Body of pancreas (tissue), 4 donors: ENCODE measurements around the gene INSIG1. TPM values are rescaled to one million over a fixed set of nuclear protein-coding genes. Genes with fewer than 3 reads are reported as not detected.

ENCODE experiments used
- ATAC-seq: fragments of 150-250 bp; one replicate; pipeline ENCODE4 v1.9.1; 2016
- DNase-seq, 4 donors: peaks; one replicate each; pipeline ENCODE4 v3.0.0-alpha.2; 2019
- H3K27ac ChIP-seq, 4 donors: fragments of 200-600 bp; sonication (generic); 1 replicate in 3 of 4; 2 replicates in 1 of 4; pipeline versions ENCODE4 v1.5.1 to v1.6.1; 2016 to 2019; ENCODE audit warnings: mild to moderate bottlenecking in 1 of 4, mixed read lengths in 1 of 4, moderate library complexity in 1 of 4
- H3K27me3 ChIP-seq, 2 donors: fragments of 200-600 bp; sonication (generic); one replicate each; pipeline ENCODE4 v1.6.0; 2016; ENCODE audit warnings: mild to moderate bottlenecking in 1 of 2
- H3K36me3 ChIP-seq, 2 donors: fragments of 200-600 bp; sonication (generic); replicated peaks in 1 of 2; 2 replicates each; pipeline ENCODE4 v1.5.1; 2016; ENCODE audit warnings: low read depth in 2 of 2; ENCODE audit not compliant: insufficient read depth in 1 of 2
- H3K4me1 ChIP-seq: fragments of 200-600 bp; sonication (generic); one replicate; pipeline ENCODE4 v1.6.0; 2016
- H3K4me3 ChIP-seq, 2 donors: fragments of 200-600 bp; sonication (generic); 1 replicate in 1 of 2; 2 replicates in 1 of 2; pipeline ENCODE4 v1.5.1; 2016 to 2019
- H3K9me3 ChIP-seq, 3 donors: fragments of 200-600 bp; sonication (generic); 1 replicate in 2 of 3; 2 replicates in 1 of 3; pipeline ENCODE4 v1.5.1; 2016
- POLR2A ChIP-seq, 3 donors: fragments of 450-650 bp; IDR thresholded peaks; one replicate each; pipeline ENCODE4 v1.6.1; 2016; ENCODE audit warnings: antibody characterized with exemption in 3 of 3, mild to moderate bottlenecking in 2 of 3
- WGBS, 2 donors: methylation state at CpG; one replicate each; pipeline ENCODE4 v1.1.5; 2017; 5-methylcytosine and 5-hydroxymethylcytosine counted together
- intact Hi-C: fragments of 100-400 bp; cut with DNase I; formaldehyde crosslinking; loops from one replicate; pipeline ENCODE4 v1.15.1; 2023
- total RNA-seq, 2 donors: library from RNA; depleted of rRNA; stranded (reverse); fragments of >200 nt; gene quantifications; one replicate each; pipeline ENCODE4 v1.1.0, GENCODE V29; 2016
- TF ChIP-seq, protein P1 (sequence below), 7 experiments: fragments of 450-650 bp in 4 of 7; fragments of 200-600 bp in 3 of 7; sonication (generic) in 3 of 7; IDR thresholded peaks; one replicate each; pipeline ENCODE4 v1.5.1; 2016 to 2019; ENCODE audit warnings: antibody characterized with exemption in 7 of 7

INSIG1 gene
- total RNA-seq, 2 donors from 2014 or later, result 47.0 to 79.8 TPM

DNA sequence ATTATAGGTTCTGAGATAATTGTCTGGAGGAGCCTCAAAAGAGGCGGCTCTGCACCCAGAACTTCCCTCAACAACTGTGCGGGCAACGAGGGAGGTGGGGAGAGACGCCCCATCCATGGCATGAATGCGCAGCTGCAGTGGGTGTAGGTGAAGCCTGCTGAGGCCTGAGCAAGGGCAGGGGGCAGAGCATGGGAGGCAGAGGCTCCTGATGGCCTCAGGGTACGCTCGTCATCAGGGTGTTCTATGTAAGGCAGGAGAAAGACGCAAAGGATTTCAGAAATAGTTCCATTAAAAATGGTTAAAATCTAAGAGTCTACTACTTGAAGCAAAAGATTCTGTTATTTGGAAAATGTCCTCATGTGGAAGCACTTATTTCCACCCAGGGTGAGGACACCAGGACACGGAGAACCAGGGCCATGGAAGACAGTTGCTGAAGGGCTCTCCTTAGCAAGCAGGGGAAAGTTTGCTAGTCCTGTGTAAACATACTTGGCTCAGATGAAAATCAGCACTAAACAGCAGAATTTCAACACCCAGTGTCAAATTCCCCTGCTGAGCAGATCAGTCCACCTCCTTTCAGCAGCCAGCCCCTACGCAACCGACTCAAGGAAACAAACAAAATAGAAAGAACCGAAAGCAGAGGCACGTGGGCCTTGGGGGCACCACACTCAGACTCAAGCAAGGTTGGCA lies 18.9 kb downstream of the INSIG1 start:
- ATAC-seq (no peak), DNase-seq (no peak)
- Histone ChIP-seq H3K4me1 (peaks cover 4% of the 10 kb centered on the region), H3K27me3 (no peaks in the 10 kb centered on the region), H3K9me3 (no peaks in the 10 kb centered on the region), H3K27ac (no peak overlapping the region), H3K4me3 (no peak overlapping the region), H3K36me3 (no peaks in the 10 kb centered on the region)
- intact Hi-C loops, result no loop called here
- TF ChIP-seq POLR2A (IDR thresholded peaks at IDR 0.05), result no peak
- TF ChIP-seq, protein P1, sequence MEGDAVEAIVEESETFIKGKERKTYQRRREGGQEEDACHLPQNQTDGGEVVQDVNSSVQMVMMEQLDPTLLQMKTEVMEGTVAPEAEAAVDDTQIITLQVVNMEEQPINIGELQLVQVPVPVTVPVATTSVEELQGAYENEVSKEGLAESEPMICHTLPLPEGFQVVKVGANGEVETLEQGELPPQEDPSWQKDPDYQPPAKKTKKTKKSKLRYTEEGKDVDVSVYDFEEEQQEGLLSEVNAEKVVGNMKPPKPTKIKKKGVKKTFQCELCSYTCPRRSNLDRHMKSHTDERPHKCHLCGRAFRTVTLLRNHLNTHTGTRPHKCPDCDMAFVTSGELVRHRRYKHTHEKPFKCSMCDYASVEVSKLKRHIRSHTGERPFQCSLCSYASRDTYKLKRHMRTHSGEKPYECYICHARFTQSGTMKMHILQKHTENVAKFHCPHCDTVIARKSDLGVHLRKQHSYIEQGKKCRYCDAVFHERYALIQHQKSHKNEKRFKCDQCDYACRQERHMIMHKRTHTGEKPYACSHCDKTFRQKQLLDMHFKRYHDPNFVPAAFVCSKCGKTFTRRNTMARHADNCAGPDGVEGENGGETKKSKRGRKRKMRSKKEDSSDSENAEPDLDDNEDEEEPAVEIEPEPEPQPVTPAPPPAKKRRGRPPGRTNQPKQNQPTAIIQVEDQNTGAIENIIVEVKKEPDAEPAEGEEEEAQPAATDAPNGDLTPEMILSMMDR (IDR thresholded peaks at IDR 0.05), result no peak
- 75 to 82% methylated on average over 13 of the region's 13 CpGs for WGBS, 2 donors

GRCh38 chr7:155317114-155317434 lies 19.4 kb downstream of the INSIG1 start:
- Histone ChIP-seq H3K9me3 (no peaks in the 10 kb centered on the region), H3K4me3 (no peak overlapping the region), H3K36me3 (no peaks in the 10 kb centered on the region), H3K27me3 (no peaks in the 10 kb centered on the region), H3K27ac (no peak overlapping the region), H3K4me1 (no peaks in the 10 kb centered on the region)
- DNase-seq, result no peak
- TF ChIP-seq POLR2A (IDR thresholded peaks at IDR 0.05), result no peak
- TF ChIP-seq, protein P1 (IDR thresholded peaks at IDR 0.05), result no peak
- 83 to 93% methylated on average over 3 of the region's 3 CpGs for WGBS, 2 donors
- no peak for ATAC-seq
- intact Hi-C loops, result no loop called here

- Histone ChIP-seq H3K4me3 (no peak overlapping the region), H3K27ac (no peak overlapping the region), H3K9me3 (no peaks in the 10 kb centered on the region), H3K27me3 (no peaks in the 10 kb centered on the region), H3K4me1 (no peaks in the 10 kb centered on the region), H3K36me3 (no peaks in the 10 kb centered on the region)
- ATAC-seq, result no peak
- no peak for DNase-seq
- 90 to 95% methylated on average over 3 of the region's 3 CpGs for WGBS, 2 donors
- no peak for TF ChIP-seq POLR2A (IDR thresholded peaks at IDR 0.05)
- TF ChIP-seq, protein P1 (IDR thresholded peaks at IDR 0.05), result no peak
- intact Hi-C loops, result no loop called here
These were observed 20.6 kb downstream of the INSIG1 start for GRCh38 chr7:155318245-155318644.

- TF ChIP-seq, protein P1 (IDR thresholded peaks at IDR 0.05), result no peak
- TF ChIP-seq POLR2A (IDR thresholded peaks at IDR 0.05), result no peak
- H3K36me3 ChIP-seq, result no peaks in the 10 kb centered on the region
- 64 to 69% methylated on average over 9 to 10 of the region's 10 CpGs for WGBS, 2 donors
- H3K27ac ChIP-seq, result no peak overlapping the region
- H3K9me3 ChIP-seq, result no peaks in the 10 kb centered on the region
- no peak overlapping the region for H3K4me3 ChIP-seq
- DNase-seq (no peak), ATAC-seq (no peak)
- peaks cover 5% of the 10 kb centered on the region for H3K4me1 ChIP-seq
- H3K27me3 ChIP-seq, result no peaks in the 10 kb centered on the region
- intact Hi-C loops, result no loop called here
These were observed 24.9 kb downstream of the INSIG1 start for GRCh38 chr7:155322530-155322929.

GRCh38 chr7:155323001-155323638 lies 25.4 kb downstream of the INSIG1 start:
- TF ChIP-seq, protein P1 (IDR thresholded peaks at IDR 0.05), result no peak
- TF ChIP-seq POLR2A (IDR thresholded peaks at IDR 0.05), result no peak
- no peak overlapping the region for H3K27ac ChIP-seq
- no peaks in the 10 kb centered on the region for H3K36me3 ChIP-seq
- ATAC-seq (no peak), DNase-seq (no peak)
- peaks cover 5% of the 10 kb centered on the region for H3K4me1 ChIP-seq
- intact Hi-C loops, result no loop called here
- no peaks in the 10 kb centered on the region for H3K27me3 ChIP-seq
- no peaks in the 10 kb centered on the region for H3K9me3 ChIP-seq
- H3K4me3 ChIP-seq, result no peak overlapping the region
